ENCODE data around the gene TRIM10. TPM values are rescaled to one million over a fixed set of nuclear protein-coding genes. Genes with fewer than 3 reads are reported as not detected.
A peak's percentile ranks its signal among the peaks of the same experiment; 100 is the strongest.

TRIM10 gene
- total RNA-seq, 1 donor: not detected

DNA sequence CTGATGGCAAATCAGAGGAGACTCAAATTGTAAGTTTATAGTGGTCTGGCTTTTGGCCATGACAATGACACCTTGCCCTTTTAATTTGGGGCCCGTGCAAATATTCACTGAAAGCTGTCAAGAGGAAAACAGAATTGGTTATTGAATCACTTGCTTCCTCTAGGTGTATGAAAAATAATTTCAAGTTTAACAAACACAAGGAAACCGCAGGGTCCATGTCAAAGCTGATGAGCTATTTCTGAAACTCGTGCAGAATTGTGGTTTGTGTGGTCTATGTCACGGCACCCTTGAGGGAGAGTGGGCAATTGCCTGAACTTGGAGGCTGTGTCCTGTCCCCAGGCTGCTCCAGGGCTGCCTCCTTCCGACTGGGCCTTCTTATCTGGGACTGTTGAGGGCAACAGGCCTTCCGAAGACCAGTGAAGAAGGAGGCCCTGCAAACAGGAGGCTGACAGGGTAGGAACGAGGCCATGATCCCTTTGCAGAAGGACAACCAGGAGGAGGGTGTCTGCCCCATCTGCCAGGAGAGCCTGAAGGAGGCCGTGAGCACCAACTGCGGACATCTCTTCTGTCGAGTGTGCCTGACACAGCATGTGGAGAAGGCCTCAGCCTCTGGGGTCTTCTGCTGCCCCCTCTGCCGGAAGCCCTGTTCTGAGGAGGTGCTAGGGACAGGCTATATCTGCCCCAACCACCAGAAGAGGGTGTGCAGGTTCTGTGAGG, 24.3 kb downstream of the TRIM10 start:
- no peak overlapping the region for H3K4me3 ChIP-seq (ENCODE audit: low read depth, low read length)
- TF ChIP-seq, protein P1, sequence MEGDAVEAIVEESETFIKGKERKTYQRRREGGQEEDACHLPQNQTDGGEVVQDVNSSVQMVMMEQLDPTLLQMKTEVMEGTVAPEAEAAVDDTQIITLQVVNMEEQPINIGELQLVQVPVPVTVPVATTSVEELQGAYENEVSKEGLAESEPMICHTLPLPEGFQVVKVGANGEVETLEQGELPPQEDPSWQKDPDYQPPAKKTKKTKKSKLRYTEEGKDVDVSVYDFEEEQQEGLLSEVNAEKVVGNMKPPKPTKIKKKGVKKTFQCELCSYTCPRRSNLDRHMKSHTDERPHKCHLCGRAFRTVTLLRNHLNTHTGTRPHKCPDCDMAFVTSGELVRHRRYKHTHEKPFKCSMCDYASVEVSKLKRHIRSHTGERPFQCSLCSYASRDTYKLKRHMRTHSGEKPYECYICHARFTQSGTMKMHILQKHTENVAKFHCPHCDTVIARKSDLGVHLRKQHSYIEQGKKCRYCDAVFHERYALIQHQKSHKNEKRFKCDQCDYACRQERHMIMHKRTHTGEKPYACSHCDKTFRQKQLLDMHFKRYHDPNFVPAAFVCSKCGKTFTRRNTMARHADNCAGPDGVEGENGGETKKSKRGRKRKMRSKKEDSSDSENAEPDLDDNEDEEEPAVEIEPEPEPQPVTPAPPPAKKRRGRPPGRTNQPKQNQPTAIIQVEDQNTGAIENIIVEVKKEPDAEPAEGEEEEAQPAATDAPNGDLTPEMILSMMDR (IDR thresholded peaks at IDR 0.05; ENCODE audit: insufficient read depth, low read depth, low read length): no peak
- DNase-seq (ENCODE audit: low read depth): no peak

DNA sequence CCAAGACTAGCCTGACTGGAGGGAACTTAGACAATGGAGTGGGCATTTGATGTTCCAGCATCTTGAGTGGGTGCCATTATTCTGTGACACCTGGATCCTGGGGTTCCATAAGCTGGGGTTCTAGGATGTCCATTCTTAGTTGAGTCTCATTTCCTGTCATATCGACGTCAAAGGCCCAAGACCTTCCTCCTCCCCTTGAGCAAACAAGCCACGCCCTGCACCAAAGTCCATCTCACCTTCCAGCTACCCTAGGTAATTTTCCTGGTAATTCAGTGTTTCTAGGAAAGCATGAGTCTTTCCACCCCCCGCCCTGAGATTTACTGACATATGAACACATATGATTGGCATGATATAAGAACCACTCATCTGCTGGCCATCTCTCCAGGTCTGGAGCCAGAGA, 25.3 kb downstream of the TRIM10 start, which contains the start of gene TRIM40:
TSS of gene TRIM40 (plus strand) at position 384 of the 400 bp plus-strand sequence. CDS start 897 bp downstream, outside the sequence.
- TF ChIP-seq, protein P1 (IDR thresholded peaks at IDR 0.05; ENCODE audit: insufficient read depth, low read depth, low read length): no peak
- DNase-seq (ENCODE audit: low read depth): no peak
- no peak within 1 kb of the TSS for H3K4me3 ChIP-seq (ENCODE audit: low read depth, low read length)

DNA sequence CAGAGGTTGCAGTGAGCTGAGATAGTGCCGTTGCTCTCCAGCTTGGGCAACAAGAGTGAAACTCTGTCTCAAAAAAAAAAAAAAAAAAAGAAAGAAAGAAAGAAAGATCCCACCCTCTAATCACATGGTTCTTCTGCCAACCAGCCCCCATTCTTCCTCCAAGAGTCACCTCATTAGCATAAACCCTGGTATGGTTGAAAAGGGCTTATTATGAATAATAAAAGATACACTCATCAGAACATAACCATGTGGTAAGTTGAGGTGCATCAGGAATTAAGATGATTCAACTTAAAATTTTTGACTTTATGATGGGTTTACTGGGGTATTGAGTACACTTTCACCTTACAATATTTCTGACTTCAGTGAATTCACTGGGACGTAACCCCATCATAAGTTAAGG, 25.9 kb downstream of the TRIM10 start:
- DNase-seq (ENCODE audit: low read depth): no peak
- TF ChIP-seq, protein P1 (IDR thresholded peaks at IDR 0.05; ENCODE audit: insufficient read depth, low read depth, low read length): no peak
- no peak overlapping the region for H3K4me3 ChIP-seq (ENCODE audit: low read depth, low read length)

DNA sequence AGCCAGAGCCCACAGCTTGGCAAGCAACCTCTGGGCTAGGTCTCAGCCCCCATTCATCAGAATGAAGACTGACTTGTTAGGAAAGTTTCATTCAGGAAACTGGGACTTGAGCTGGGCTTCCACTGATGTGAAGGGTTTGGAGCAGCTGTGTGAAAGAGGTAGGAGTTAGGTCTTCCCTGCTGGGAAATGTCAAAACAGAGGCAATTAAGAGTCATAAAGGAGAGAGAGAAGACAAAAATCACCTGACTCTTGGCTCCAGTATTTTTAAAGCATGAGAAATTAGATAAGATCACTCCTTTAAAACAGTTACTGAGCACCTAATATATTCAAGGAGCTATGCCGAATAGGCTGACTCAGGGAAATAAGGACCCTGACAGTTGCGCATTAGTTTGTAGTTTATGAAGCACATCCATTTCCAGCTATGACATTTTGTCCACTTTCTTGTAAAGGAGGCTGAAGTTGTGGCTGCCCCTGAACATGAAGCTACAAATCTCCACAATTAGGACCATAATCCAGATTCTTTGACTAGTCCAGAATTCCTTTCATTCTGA, 29.0 kb downstream of the TRIM10 start:
- TF ChIP-seq, protein P1 (IDR thresholded peaks at IDR 0.05; ENCODE audit: insufficient read depth, low read depth, low read length): no peak
- no peak for DNase-seq (ENCODE audit: low read depth)
- no peak overlapping the region for H3K4me3 ChIP-seq (ENCODE audit: low read depth, low read length)

DNA sequence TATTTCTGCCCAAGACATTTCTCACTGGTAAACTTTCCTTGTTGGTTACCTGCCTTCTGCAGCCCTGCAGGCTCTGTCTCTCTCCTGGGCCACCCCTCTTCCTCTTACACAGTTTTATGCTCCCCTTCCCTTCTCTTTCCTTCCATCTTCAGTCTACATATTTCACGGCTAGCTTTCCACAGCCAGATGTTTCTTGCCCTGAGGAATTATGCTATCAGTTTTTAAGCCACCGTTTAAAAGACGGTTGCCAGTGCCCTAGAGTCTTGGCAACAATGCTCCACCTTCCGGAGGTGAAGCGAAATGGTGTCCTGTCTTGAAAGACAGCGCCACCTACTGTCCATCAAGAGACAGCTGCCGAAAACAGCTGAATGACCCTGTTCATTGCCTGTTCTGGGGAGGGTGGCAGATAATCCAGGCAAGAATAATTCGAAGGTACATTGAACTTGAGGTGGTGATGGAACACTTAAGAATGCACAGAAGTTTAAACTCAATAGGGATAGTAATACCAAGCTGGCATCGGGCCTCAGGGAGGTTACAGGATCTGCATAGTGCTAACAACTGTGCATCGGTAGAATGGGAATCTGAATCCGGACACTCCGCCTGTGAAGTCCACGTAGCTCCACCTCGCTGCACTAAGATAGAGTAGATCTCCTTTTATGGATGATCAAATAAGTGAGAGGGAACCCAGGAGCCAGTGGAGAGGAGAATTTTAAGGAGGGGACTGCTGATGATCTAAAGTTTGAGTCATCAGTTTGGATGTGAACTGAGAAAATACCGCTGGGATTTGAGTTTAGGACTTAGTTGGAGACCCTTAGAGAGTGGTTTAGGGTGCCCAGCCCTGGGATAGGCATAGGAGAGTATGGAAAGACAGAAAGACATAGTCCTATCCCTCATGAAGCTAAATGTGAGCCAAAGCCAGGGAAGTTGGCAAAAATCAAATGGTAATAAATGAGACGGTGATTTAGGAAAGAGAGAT, 29.8 kb downstream of the TRIM10 start:
- TF ChIP-seq, protein P1 (IDR thresholded peaks at IDR 0.05; ENCODE audit: insufficient read depth, low read depth, low read length): peak; percentile 100
- no peak overlapping the region for H3K4me3 ChIP-seq (ENCODE audit: low read depth, low read length)
- DNase-seq (ENCODE audit: low read depth): peak; percentile 92

DNA sequence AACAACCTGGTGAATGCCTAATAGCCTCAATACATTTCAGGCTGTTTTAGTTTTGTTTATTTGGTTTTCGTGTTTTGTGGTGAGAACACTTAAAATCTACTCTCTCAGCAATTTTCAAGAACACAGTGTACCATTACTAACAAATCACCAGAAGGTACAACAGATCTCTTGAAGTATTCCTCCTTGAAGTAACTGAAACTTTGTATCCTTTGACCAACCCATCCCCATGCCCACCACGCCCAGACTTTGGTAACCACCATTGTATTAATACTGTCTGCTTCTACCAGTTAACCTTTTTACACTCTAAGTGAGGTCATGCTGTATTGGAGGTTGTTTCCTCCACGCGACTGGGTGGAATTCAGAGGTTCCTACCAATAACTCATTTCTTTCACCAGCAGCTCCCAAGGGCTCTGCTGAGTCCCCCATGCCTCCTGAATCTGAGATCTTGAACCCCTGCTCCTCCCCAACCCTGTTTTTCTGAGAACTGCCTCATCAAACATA, 30.8 kb downstream of the TRIM10 start:
- H3K4me3 ChIP-seq (ENCODE audit: low read depth, low read length): no peak overlapping the region
- TF ChIP-seq, protein P1 (IDR thresholded peaks at IDR 0.05; ENCODE audit: insufficient read depth, low read depth, low read length): no peak
- no peak for DNase-seq (ENCODE audit: low read depth)
